Cardiac muscle cell (in vitro differentiated cells and primary cell): ENCODE results near the gene KRT83. TPM values are rescaled to one million over a fixed set of nuclear protein-coding genes. Genes with fewer than 3 reads are reported as not detected.
"Not testable (repeated sequence)": the region's sequence is repeated elsewhere in the genome, so short reads cannot be mapped to it uniquely, and the experiment has no call there.

Experiments used
- DNase-seq, 2 donors: peaks; one replicate each; pipeline versions ENCODE4 v3.0.0 to v3.0.0-alpha.2; 2010 to 2017; ENCODE audit warnings: low read depth in 1 of 2, low spot score in 1 of 2
- H3K27ac ChIP-seq: fragments of 200-600 bp; sonication (generic); 2 replicates; pipeline ENCODE4 v1.5.1; 2016
- H3K27me3 ChIP-seq: fragments of 200-600 bp; sonication (generic); 2 replicates; pipeline ENCODE4 v1.6.0; 2016; ENCODE audit warnings: control low read depth
- H3K36me3 ChIP-seq: fragments of 200-600 bp; sonication (generic); 2 replicates; pipeline ENCODE4 v1.5.1; 2016; ENCODE audit warnings: control low read depth
- H3K4me1 ChIP-seq: fragments of 200-600 bp; sonication (generic); 2 replicates; pipeline ENCODE4 v1.8.1; 2017; ENCODE audit warnings: low read depth, mild to moderate bottlenecking, mixed run types
- H3K4me3 ChIP-seq: fragments of 200-600 bp; sonication (generic); 2 replicates; pipeline ENCODE4 v1.5.1; 2016; ENCODE audit warnings: mild to moderate bottlenecking
- H3K9me3 ChIP-seq: fragments of 200-600 bp; sonication (generic); 2 replicates; pipeline ENCODE4 v1.5.1; 2017; ENCODE audit warnings: low read depth, mild to moderate bottlenecking, control low read depth
- CTCF ChIP-seq: IDR thresholded peaks from 2 replicates; pipeline ENCODE4 v1.5.1; 2012; ENCODE audit warnings: low read depth, mild to moderate bottlenecking, low read length
- polyA plus RNA-seq: library from polyadenylated mRNA; unstranded; fragments of >200 nt; fragmentation: Nextera tagmentation; extraction: Ambion mirVana; gene quantifications from 2 replicates; pipeline ENCODE4 v1.2.1, GENCODE V29; 2016
- total RNA-seq: library from RNA; depleted of rRNA; stranded (reverse); fragments of >200 nt; gene quantifications from 2 replicates; pipeline ENCODE4 v1.2.3, GENCODE V29; 2016

The KRT83 gene
- total and polyA plus RNA-seq, 2 experiments from 2014 or later: not detected

GRCh38 chr12:52317468-52318052 is 3.6 kb downstream of the KRT83 start:
- Histone ChIP-seq H3K27me3 (peaks cover 60% of the 10 kb centered on the region), H3K9me3 (no peaks in the 10 kb centered on the region), H3K4me1 (no peaks in the 10 kb centered on the region), H3K4me3 (no peak overlapping the region), H3K27ac (no peak overlapping the region), H3K36me3 (no peaks in the 10 kb centered on the region)
- no peak for DNase-seq
- no peak for TF ChIP-seq CTCF

- Histone ChIP-seq H3K9me3 (no peaks in the 10 kb centered on the region), H3K36me3 (no peaks in the 10 kb centered on the region), H3K27me3 (peaks cover 60% of the 10 kb centered on the region), H3K4me1 (no peaks in the 10 kb centered on the region), H3K4me3 (no peak overlapping the region), H3K27ac (no peak overlapping the region)
- no peak for TF ChIP-seq CTCF
- no peak for DNase-seq
Measured at GRCh38 chr12:52316701-52317100, 4.5 kb downstream of the KRT83 start.

GRCh38 chr12:52316290-52316689 is 4.9 kb downstream of the KRT83 start:
- Histone ChIP-seq H3K4me1 (no peaks in the 10 kb centered on the region), H3K9me3 (no peaks in the 10 kb centered on the region), H3K27ac (no peak overlapping the region), H3K4me3 (no peak overlapping the region), H3K36me3 (no peaks in the 10 kb centered on the region), H3K27me3 (peaks cover 62% of the 10 kb centered on the region)
- no peak for TF ChIP-seq CTCF
- DNase-seq: no peak

- not testable (repeated sequence) for H3K36me3 ChIP-seq, H3K27ac ChIP-seq, H3K4me1 ChIP-seq, H3K4me3 ChIP-seq, H3K9me3 ChIP-seq
- peak in 1 of 2 donors; percentile 17 for DNase-seq
- peak; percentile 36 for TF ChIP-seq CTCF
- peaks cover 66% of the 10 kb centered on the region for H3K27me3 ChIP-seq
Measured at GRCh38 chr12:52315721-52316120, 5.5 kb downstream of the KRT83 start.

- H3K4me3 ChIP-seq: no peak overlapping the region
- no peak for TF ChIP-seq CTCF
- no peaks in the 10 kb centered on the region for H3K36me3 ChIP-seq
- H3K27me3 ChIP-seq: peaks cover 66% of the 10 kb centered on the region
- no peak for DNase-seq
- H3K27ac ChIP-seq: no peak overlapping the region
- no peaks in the 10 kb centered on the region for H3K4me1 ChIP-seq
- no peaks in the 10 kb centered on the region for H3K9me3 ChIP-seq
Measured at GRCh38 chr12:52314511-52314910, 6.7 kb downstream of the KRT83 start.
